Liver (tissue), 9 donors: Measurements from ENCODE around the gene LRRC71. TPM values are rescaled to one million over a fixed set of nuclear protein-coding genes. Genes with fewer than 3 reads are reported as not detected.

Experiments
- DNase-seq: peaks from one replicate; pipeline ENCODE4 v3.0.0-alpha.2; 2017; ENCODE audit warnings: low spot score
- H3K27ac ChIP-seq, 2 donors: one replicate each; pipeline ENCODE4 v1.7.0; 2013; ENCODE audit warnings: inconsistent platforms in 2 of 2, low read length in 2 of 2, control low read depth in 1 of 2, low read depth in 1 of 2, mild to moderate bottlenecking in 1 of 2
- H3K27me3 ChIP-seq, 4 donors: one replicate each; pipeline versions ENCODE4 v1.6.1 to v1.7.0; 2013; ENCODE audit warnings: low read length in 3 of 4, inconsistent platforms in 1 of 4, mild to moderate bottlenecking in 1 of 4, moderate library complexity in 1 of 4; ENCODE audit not compliant: control insufficient read depth in 4 of 4, insufficient read depth in 4 of 4
- H3K36me3 ChIP-seq, 4 donors: one replicate each; pipeline versions ENCODE4 v1.6.1 to v1.7.0; 2013; ENCODE audit warnings: low read length in 3 of 4, mild to moderate bottlenecking in 3 of 4, low read depth in 1 of 4, moderate library complexity in 1 of 4; ENCODE audit not compliant: control insufficient read depth in 4 of 4, insufficient read depth in 3 of 4
- H3K4me1 ChIP-seq, 4 donors: one replicate each; pipeline versions ENCODE4 v1.6.1 to v1.7.0; 2013; ENCODE audit warnings: low read length in 3 of 4, mild to moderate bottlenecking in 3 of 4, moderate library complexity in 1 of 4; ENCODE audit not compliant: control insufficient read depth in 4 of 4, insufficient read depth in 4 of 4
- H3K4me3 ChIP-seq, 3 donors: one replicate each; pipeline versions ENCODE4 v1.6.1 to v1.7.0; 2013; ENCODE audit warnings: low read length in 3 of 3, control low read depth in 1 of 3, low read depth in 1 of 3, mild to moderate bottlenecking in 1 of 3
- H3K9ac ChIP-seq, 2 donors: one replicate each; pipeline ENCODE4 v1.7.0; 2013; ENCODE audit warnings: low read length in 2 of 2, mild to moderate bottlenecking in 2 of 2, moderate library complexity in 2 of 2, control low read depth in 1 of 2, low read depth in 1 of 2
- H3K9me3 ChIP-seq, 4 donors: one replicate each; pipeline versions ENCODE4 v1.6.1 to v1.7.0; 2013; ENCODE audit warnings: low read length in 3 of 4; ENCODE audit not compliant: control insufficient read depth in 4 of 4
- EGR1 ChIP-seq, 2 donors: IDR thresholded peaks; 2 replicates each; pipeline ENCODE4 v1.6.1; 2016 to 2018; ENCODE audit warnings: antibody characterized with exemption in 2 of 2, low read depth in 2 of 2
- FOXA1 ChIP-seq: IDR thresholded peaks from 2 replicates; pipeline ENCODE4 v1.6.1; 2016; ENCODE audit warnings: antibody characterized with exemption
- GABPA ChIP-seq, 2 donors: IDR thresholded peaks in 1 of 2; conservative IDR thresholded peaks in 1 of 2; 2 replicates each; pipeline ENCODE4 v1.6.1; 2016; ENCODE audit warnings: antibody characterized with exemption in 2 of 2, mild to moderate bottlenecking in 1 of 2, moderate library complexity in 1 of 2
- HNF4A ChIP-seq, 2 donors: conservative IDR thresholded peaks; 2 replicates each; pipeline ENCODE4 v1.6.1; 2016; ENCODE audit warnings: antibody characterized with exemption in 2 of 2, mild to moderate bottlenecking in 2 of 2
- HNF4G ChIP-seq: IDR thresholded peaks from 2 replicates; pipeline ENCODE4 v1.6.1; 2016; ENCODE audit warnings: antibody characterized with exemption
- JUND ChIP-seq, 2 donors: IDR thresholded peaks; 2 replicates each; pipeline ENCODE4 v1.6.1; 2016; ENCODE audit warnings: antibody characterized with exemption in 2 of 2
- NR2F2 ChIP-seq: IDR thresholded peaks from 2 replicates; pipeline ENCODE4 v1.6.1; 2016; ENCODE audit warnings: antibody characterized with exemption
- RAD21 ChIP-seq, 2 donors: IDR thresholded peaks; 2 replicates each; pipeline ENCODE4 v1.6.1; 2016; ENCODE audit warnings: antibody characterized with exemption in 2 of 2, mild to moderate bottlenecking in 2 of 2
- RXRA ChIP-seq, 2 donors: IDR thresholded peaks; 2 replicates each; pipeline ENCODE4 v1.6.1; 2017 to 2018; ENCODE audit warnings: antibody characterized with exemption in 2 of 2, mild to moderate bottlenecking in 1 of 2
- SP1 ChIP-seq: IDR thresholded peaks from 2 replicates; pipeline ENCODE4 v1.6.1; 2018; ENCODE audit warnings: antibody characterized with exemption, mild to moderate bottlenecking
- TAF1 ChIP-seq: conservative IDR thresholded peaks from 2 replicates; pipeline ENCODE4 v1.6.1; 2016; ENCODE audit warnings: antibody characterized with exemption, mild to moderate bottlenecking
- YY1 ChIP-seq: IDR thresholded peaks from 2 replicates; pipeline ENCODE4 v1.6.1; 2016; ENCODE audit warnings: antibody characterized with exemption, mild to moderate bottlenecking
- WGBS: extraction: QIAGEN DNeasy Blood & Tissue Kit; methylation state at CpG from one replicate; pipeline ENCODE4 v1.1.7; 2013; 5-methylcytosine and 5-hydroxymethylcytosine counted together
- polyA plus RNA-seq, 2 donors: library from polyadenylated mRNA; stranded (reverse) in 1 of 2; unstranded in 1 of 2; fragments of 200-250 nt in 1 of 2; fragments of >200 nt in 1 of 2; fragmentation: Nextera tagmentation in 1 of 2; extraction: Ambion mirVana in 1 of 2; gene quantifications; one replicate each; pipeline versions ENCODE4 v1.2.1 to v1.2.3, GENCODE V29; 2013 to 2015
- total RNA-seq, 2 donors: library from RNA; depleted of rRNA; stranded (reverse); fragments of >200 nt; gene quantifications; one replicate each; pipeline ENCODE4 v1.2.3, GENCODE V29; 2014
- TF ChIP-seq, protein P1 (sequence below): IDR thresholded peaks from 2 replicates; pipeline ENCODE4 v1.6.1; 2016; ENCODE audit warnings: antibody characterized with exemption
- TF ChIP-seq, protein P2 (sequence below): IDR thresholded peaks from 2 replicates; pipeline ENCODE4 v1.6.1; 2016; ENCODE audit warnings: antibody characterized with exemption, mild to moderate bottlenecking
- TF ChIP-seq, protein P3 (sequence below): fragments of 150-350 bp; IDR thresholded peaks from 2 replicates; pipeline ENCODE4 v1.5.1; 2017; ENCODE audit warnings: improper control_type of control experiment, low read depth, low read length; ENCODE audit not compliant: missing input control
- TF ChIP-seq, protein P4 (sequence below): IDR thresholded peaks from 2 replicates; pipeline ENCODE4 v1.6.1; 2016; ENCODE audit warnings: antibody characterized with exemption
- TF ChIP-seq, protein P5 (sequence below): IDR thresholded peaks from 2 replicates; pipeline ENCODE4 v1.6.1; 2016; ENCODE audit warnings: antibody characterized with exemption
- donor health status: healthy.
- donor health status: healthy.
- donor health status: healthy.
- donor health status: healthy.
- donor health status: healthy.

Gene LRRC71
- total and polyA plus RNA-seq, 4 donors, result 0.10 TPM; not detected in 3

DNA sequence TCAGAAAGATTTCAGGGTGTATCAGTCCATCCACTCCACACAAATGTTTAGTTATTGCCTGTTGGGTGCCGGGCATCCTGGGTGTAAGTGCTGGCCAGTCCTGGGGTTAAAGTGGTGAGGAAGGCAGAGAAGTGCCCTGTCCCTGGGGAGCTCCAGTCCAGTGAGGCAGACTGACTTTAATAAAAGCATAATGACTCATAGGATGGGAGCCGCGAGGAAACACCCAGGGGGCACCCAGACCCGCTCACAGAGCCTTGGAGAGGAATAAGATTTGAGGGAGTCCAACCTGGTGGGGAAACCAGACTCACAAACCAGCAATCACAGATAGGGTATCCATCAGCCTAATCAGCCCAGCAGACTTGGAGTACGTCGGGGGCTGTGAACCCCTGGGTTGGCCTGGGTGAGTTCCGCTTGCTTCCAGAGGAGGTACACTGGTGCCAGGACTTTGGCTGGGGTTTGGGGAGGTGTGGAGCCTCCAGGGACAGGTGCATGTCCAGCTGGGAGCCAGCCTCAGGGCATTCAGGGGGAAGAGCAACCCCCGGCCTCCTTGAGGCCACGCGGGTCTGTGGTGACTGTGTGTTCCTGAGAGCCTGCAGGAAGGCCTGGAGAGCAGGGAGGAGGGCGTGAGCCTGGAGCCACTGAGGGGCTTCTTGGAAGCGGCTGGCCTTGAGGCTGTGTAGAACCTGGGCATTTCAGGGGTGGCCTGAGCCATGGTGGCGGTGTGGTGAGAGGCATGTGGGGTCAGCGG is 23.2 kb upstream of the LRRC71 start:
- no peaks in the 10 kb centered on the region for H3K9me3 ChIP-seq
- H3K36me3 ChIP-seq, result no peaks in the 10 kb centered on the region
- TF ChIP-seq HNF4G, result no peak
- TF ChIP-seq EGR1 (IDR thresholded peaks at IDR 0.05; ENCODE audit: low read depth in 2 of 2), result no peak
- TF ChIP-seq, protein P1, sequence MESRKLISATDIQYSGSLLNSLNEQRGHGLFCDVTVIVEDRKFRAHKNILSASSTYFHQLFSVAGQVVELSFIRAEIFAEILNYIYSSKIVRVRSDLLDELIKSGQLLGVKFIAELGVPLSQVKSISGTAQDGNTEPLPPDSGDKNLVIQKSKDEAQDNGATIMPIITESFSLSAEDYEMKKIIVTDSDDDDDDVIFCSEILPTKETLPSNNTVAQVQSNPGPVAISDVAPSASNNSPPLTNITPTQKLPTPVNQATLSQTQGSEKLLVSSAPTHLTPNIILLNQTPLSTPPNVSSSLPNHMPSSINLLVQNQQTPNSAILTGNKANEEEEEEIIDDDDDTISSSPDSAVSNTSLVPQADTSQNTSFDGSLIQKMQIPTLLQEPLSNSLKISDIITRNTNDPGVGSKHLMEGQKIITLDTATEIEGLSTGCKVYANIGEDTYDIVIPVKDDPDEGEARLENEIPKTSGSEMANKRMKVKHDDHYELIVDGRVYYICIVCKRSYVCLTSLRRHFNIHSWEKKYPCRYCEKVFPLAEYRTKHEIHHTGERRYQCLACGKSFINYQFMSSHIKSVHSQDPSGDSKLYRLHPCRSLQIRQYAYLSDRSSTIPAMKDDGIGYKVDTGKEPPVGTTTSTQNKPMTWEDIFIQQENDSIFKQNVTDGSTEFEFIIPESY, result no peak
- TF ChIP-seq GABPA (IDR thresholded peaks at IDR 0.05 in 1 of 2, conservative IDR thresholded peaks at IDR 0.05 in 1 of 2), result no peak
- TF ChIP-seq, protein P2, sequence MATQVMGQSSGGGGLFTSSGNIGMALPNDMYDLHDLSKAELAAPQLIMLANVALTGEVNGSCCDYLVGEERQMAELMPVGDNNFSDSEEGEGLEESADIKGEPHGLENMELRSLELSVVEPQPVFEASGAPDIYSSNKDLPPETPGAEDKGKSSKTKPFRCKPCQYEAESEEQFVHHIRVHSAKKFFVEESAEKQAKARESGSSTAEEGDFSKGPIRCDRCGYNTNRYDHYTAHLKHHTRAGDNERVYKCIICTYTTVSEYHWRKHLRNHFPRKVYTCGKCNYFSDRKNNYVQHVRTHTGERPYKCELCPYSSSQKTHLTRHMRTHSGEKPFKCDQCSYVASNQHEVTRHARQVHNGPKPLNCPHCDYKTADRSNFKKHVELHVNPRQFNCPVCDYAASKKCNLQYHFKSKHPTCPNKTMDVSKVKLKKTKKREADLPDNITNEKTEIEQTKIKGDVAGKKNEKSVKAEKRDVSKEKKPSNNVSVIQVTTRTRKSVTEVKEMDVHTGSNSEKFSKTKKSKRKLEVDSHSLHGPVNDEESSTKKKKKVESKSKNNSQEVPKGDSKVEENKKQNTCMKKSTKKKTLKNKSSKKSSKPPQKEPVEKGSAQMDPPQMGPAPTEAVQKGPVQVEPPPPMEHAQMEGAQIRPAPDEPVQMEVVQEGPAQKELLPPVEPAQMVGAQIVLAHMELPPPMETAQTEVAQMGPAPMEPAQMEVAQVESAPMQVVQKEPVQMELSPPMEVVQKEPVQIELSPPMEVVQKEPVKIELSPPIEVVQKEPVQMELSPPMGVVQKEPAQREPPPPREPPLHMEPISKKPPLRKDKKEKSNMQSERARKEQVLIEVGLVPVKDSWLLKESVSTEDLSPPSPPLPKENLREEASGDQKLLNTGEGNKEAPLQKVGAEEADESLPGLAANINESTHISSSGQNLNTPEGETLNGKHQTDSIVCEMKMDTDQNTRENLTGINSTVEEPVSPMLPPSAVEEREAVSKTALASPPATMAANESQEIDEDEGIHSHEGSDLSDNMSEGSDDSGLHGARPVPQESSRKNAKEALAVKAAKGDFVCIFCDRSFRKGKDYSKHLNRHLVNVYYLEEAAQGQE, result no peak
- TF ChIP-seq, protein P3, sequence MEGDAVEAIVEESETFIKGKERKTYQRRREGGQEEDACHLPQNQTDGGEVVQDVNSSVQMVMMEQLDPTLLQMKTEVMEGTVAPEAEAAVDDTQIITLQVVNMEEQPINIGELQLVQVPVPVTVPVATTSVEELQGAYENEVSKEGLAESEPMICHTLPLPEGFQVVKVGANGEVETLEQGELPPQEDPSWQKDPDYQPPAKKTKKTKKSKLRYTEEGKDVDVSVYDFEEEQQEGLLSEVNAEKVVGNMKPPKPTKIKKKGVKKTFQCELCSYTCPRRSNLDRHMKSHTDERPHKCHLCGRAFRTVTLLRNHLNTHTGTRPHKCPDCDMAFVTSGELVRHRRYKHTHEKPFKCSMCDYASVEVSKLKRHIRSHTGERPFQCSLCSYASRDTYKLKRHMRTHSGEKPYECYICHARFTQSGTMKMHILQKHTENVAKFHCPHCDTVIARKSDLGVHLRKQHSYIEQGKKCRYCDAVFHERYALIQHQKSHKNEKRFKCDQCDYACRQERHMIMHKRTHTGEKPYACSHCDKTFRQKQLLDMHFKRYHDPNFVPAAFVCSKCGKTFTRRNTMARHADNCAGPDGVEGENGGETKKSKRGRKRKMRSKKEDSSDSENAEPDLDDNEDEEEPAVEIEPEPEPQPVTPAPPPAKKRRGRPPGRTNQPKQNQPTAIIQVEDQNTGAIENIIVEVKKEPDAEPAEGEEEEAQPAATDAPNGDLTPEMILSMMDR, result no peak
- no peak for TF ChIP-seq HNF4A (conservative IDR thresholded peaks at IDR 0.05)
- TF ChIP-seq NR2F2, result no peak
- TF ChIP-seq JUND (IDR thresholded peaks at IDR 0.05), result no peak
- TF ChIP-seq YY1, result no peak
- TF ChIP-seq FOXA1, result no peak
- TF ChIP-seq RXRA (IDR thresholded peaks at IDR 0.05), result no peak
- TF ChIP-seq RAD21 (IDR thresholded peaks at IDR 0.05), result no peak
- TF ChIP-seq TAF1, result no peak
- TF ChIP-seq, protein P4, sequence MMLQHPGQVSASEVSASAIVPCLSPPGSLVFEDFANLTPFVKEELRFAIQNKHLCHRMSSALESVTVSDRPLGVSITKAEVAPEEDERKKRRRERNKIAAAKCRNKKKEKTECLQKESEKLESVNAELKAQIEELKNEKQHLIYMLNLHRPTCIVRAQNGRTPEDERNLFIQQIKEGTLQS, result no peak
- H3K4me3 ChIP-seq, result no peak overlapping the region
- H3K27ac ChIP-seq, result peak overlapping the region; percentile 46 to 58
- H3K4me1 ChIP-seq, result peaks cover 0 to 33% (median 7%) of the 10 kb centered on the region in 4 donors
- no peak overlapping the region for H3K9ac ChIP-seq
- DNase-seq, result no peak
- peaks cover 0 to 4% (median 2%) of the 10 kb centered on the region in 4 donors for H3K27me3 ChIP-seq
- WGBS, result 80% methylated on average over 14 of the region's 14 CpGs

DNA sequence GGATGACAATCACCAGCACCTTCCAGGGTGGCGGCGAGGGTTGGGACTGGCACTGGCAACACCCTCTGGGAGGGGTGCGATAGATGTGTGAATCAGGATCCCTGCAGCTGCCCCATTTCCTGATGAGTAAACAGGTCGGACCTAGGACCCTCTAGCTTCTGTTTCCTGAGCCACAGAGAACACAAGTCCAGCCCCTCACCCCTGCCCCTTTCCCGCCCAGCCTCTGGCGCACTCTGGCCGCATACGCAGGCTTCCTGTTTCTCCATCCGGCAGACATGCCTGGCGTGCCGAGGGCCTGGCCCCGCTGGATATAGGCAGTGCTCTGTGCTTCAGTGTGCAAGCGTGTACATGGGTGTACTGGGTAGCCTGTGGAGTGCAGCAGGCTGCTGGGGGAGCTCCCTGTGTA is 22.3 kb upstream of the LRRC71 start:
- Histone ChIP-seq H3K27ac (peak overlapping the region; percentile 46 to 58), H3K27me3 (peaks cover 0 to 4% (median under 1%) of the 10 kb centered on the region in 4 donors), H3K9ac (no peak overlapping the region), H3K4me1 (peaks cover 0 to 26% (median 3%) of the 10 kb centered on the region in 4 donors), H3K36me3 (no peaks in the 10 kb centered on the region), H3K4me3 (no peak overlapping the region), H3K9me3 (no peaks in the 10 kb centered on the region)
- WGBS, result 24% methylated on average over 13 of the region's 13 CpGs
- DNase-seq, result no peak
- TF ChIP-seq, protein P5, sequence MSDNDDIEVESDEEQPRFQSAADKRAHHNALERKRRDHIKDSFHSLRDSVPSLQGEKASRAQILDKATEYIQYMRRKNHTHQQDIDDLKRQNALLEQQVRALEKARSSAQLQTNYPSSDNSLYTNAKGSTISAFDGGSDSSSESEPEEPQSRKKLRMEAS, result no peak
- TF ChIP-seq, protein P2, result no peak
- peak in 1 of 2 donors; percentile 31 for TF ChIP-seq RXRA (IDR thresholded peaks at IDR 0.05)
- no peak for TF ChIP-seq RAD21 (IDR thresholded peaks at IDR 0.05)
- no peak for TF ChIP-seq FOXA1
- TF ChIP-seq GABPA (IDR thresholded peaks at IDR 0.05 in 1 of 2, conservative IDR thresholded peaks at IDR 0.05 in 1 of 2), result no peak
- TF ChIP-seq YY1, result no peak
- TF ChIP-seq JUND (IDR thresholded peaks at IDR 0.05), result no peak
- peak; percentile 24 for TF ChIP-seq SP1
- no peak for TF ChIP-seq EGR1 (IDR thresholded peaks at IDR 0.05; ENCODE audit: low read depth in 2 of 2)
- peak; percentile 28 for TF ChIP-seq NR2F2
